Activated CD8-positive, alpha-beta memory T cell treated with anti-CD3 and anti-CD28 coated beads for 1 hour (primary cell): Measurements from ENCODE around the gene YWHAE.
"Not testable (repeated sequence)": the region's sequence is repeated elsewhere in the genome, so short reads cannot be mapped to it uniquely, and the experiment has no call there.

ENCODE experiments used
- DNase-seq, 2 donors: peaks; one replicate each; pipeline ENCODE4 v3.0.0-alpha.2; 2020; ENCODE audit warnings: low read depth in 1 of 2; ENCODE audit errors: extremely low read depth in 1 of 2

YWHAE gene

GRCh38 chr17:1413281-1413791 is 13.3 kb upstream of the YWHAE start:
- DNase-seq, result no peak

GRCh38 chr17:1412185-1413110 is 12.4 kb upstream of the YWHAE start:
- DNase-seq, result no peak

- DNase-seq, result no peak
Measured at GRCh38 chr17:1402262-1402586, 2.2 kb upstream of the YWHAE start.

- DNase-seq, result no peak
Measured at GRCh38 chr17:1398931-1399678, 917 bp downstream of the YWHAE start.

GRCh38 chr17:1398028-1398427 is 2.0 kb downstream of the YWHAE start:
- no peak for DNase-seq

- not testable (repeated sequence) for DNase-seq
Measured at GRCh38 chr17:1395876-1396665, 4.0 kb downstream of the YWHAE start.

GRCh38 chr17:1391577-1391976 is 8.4 kb downstream of the YWHAE start:
- DNase-seq, result no peak

GRCh38 chr17:1390432-1391367 is 9.3 kb downstream of the YWHAE start:
- no peak for DNase-seq

GRCh38 chr17:1387490-1388227 is 12.4 kb downstream of the YWHAE start:
- not testable (repeated sequence) for DNase-seq

GRCh38 chr17:1386675-1387190 is 13.3 kb downstream of the YWHAE start:
- DNase-seq, result not testable (repeated sequence)

GRCh38 chr17:1386265-1386664 is 13.8 kb downstream of the YWHAE start:
- DNase-seq, result no peak

- DNase-seq, result no peak
Measured at GRCh38 chr17:1385861-1386260, 14.2 kb downstream of the YWHAE start.

GRCh38 chr17:1384905-1385435 is 15.1 kb downstream of the YWHAE start:
- no peak for DNase-seq

GRCh38 chr17:1379930-1380313 is 20.1 kb downstream of the YWHAE start:
- no peak for DNase-seq

- no peak for DNase-seq
Measured at GRCh38 chr17:1379208-1379929, 20.7 kb downstream of the YWHAE start.

GRCh38 chr17:1378476-1378860 is 21.6 kb downstream of the YWHAE start:
- not testable (repeated sequence) for DNase-seq

- no peak for DNase-seq
Measured at GRCh38 chr17:1377334-1377733, 22.7 kb downstream of the YWHAE start.

- DNase-seq, result no peak
Measured at GRCh38 chr17:1376061-1376460, 24.0 kb downstream of the YWHAE start.
